HepG2 (cell line): ENCODE results near the gene DEPDC5. TPM values are rescaled to one million over a fixed set of nuclear protein-coding genes. Genes with fewer than 3 reads are reported as not detected.
A peak's percentile ranks its signal among the peaks of the same experiment; 100 is the strongest.

ENCODE experiments used
- ARID5B ChIP-seq: IDR thresholded peaks from 2 replicates; pipeline ENCODE4 v1.4.0; 2020; ENCODE audit warnings: mild to moderate bottlenecking, missing genetic modification reagents
- BRCA1 ChIP-seq: sonication (generic); formaldehyde crosslinking; IDR thresholded peaks from 2 replicates; pipeline ENCODE4 v1.4.0; 2020; ENCODE audit warnings: missing genetic modification reagents
- CBX5 ChIP-seq: sonication (generic); formaldehyde crosslinking; IDR thresholded peaks from 2 replicates; pipeline ENCODE4 v1.4.0; 2020; ENCODE audit warnings: missing genetic modification reagents, borderline replicate concordance
- CEBPB ChIP-seq: IDR thresholded peaks from 2 replicates; pipeline ENCODE4 v1.6.1; 2011; ENCODE audit warnings: low read depth, low read length, improper control_type of control experiment, borderline replicate concordance
- CEBPG ChIP-seq: IDR thresholded peaks from 2 replicates; pipeline ENCODE4 v1.6.1; 2016
- DNMT1 ChIP-seq: sonication (generic); formaldehyde crosslinking; IDR thresholded peaks from 2 replicates; pipeline ENCODE4 v1.5.1; 2020; ENCODE audit warnings: mild to moderate bottlenecking, missing genetic modification reagents
- ELK4 ChIP-seq: sonication (generic); formaldehyde crosslinking; IDR thresholded peaks from 2 replicates; pipeline ENCODE4 v1.9.0; 2021; ENCODE audit warnings: missing genetic modification reagents, borderline replicate concordance
- ETV6 ChIP-seq: sonication (generic); formaldehyde crosslinking; conservative IDR thresholded peaks from 2 replicates; pipeline ENCODE4 v1.4.0; 2020; ENCODE audit warnings: missing genetic modification reagents
- GABPA ChIP-seq, 2 experiments: IDR thresholded peaks; 2 replicates each; pipeline ENCODE4 v1.6.1; 2011 to 2016; ENCODE audit warnings: low read depth in 2 of 2, low read length in 1 of 2, missing biosample characterization in 1 of 2, missing genetic modification characterization in 1 of 2
- GFI1 ChIP-seq: sonication (generic); formaldehyde crosslinking; IDR thresholded peaks from 2 replicates; pipeline ENCODE4 v1.5.0; 2020; ENCODE audit warnings: missing genetic modification reagents, mild to moderate bottlenecking, borderline replicate concordance
- HDAC2 ChIP-seq: sonication (generic); formaldehyde crosslinking; IDR thresholded peaks from 2 replicates; pipeline ENCODE4 v1.4.0; 2020; ENCODE audit warnings: missing genetic modification reagents
- KAT8 ChIP-seq: IDR thresholded peaks from 2 replicates; pipeline ENCODE4 v1.6.1; 2016; ENCODE audit warnings: missing genetic modification reagents, missing compliant biosample characterization
- KDM5B ChIP-seq: sonication (generic); formaldehyde crosslinking; IDR thresholded peaks from 2 replicates; pipeline ENCODE4 v1.4.0; 2020; ENCODE audit warnings: missing genetic modification reagents, mild to moderate bottlenecking, borderline replicate concordance
- NFE2L2 ChIP-seq: fragments of 150-350 bp; IDR thresholded peaks from 2 replicates; pipeline ENCODE4 v1.6.1; 2014; ENCODE audit warnings: low read length
- NONO ChIP-seq, 2 experiments: fragments of 450-650 bp in 1 of 2; sonication (generic) in 1 of 2; formaldehyde crosslinking in 1 of 2; IDR thresholded peaks in 1 of 2; conservative IDR thresholded peaks in 1 of 2; 2 replicates each; pipeline versions ENCODE4 v1.6.1 to v1.8.0; 2017 to 2022; ENCODE audit warnings: mild to moderate bottlenecking in 1 of 2, missing genetic modification reagents in 1 of 2, moderate library complexity in 1 of 2
- NRL ChIP-seq: sonication (generic); formaldehyde crosslinking; IDR thresholded peaks from 2 replicates; pipeline ENCODE4 v1.5.0; 2020; ENCODE audit warnings: missing genetic modification reagents, mild to moderate bottlenecking, moderate library complexity, borderline replicate concordance
- ONECUT2 ChIP-seq: sonication (generic); formaldehyde crosslinking; IDR thresholded peaks from 2 replicates; pipeline ENCODE4 v1.4.0; 2020; ENCODE audit warnings: missing genetic modification reagents
- POLR2AphosphoS2 ChIP-seq: IDR thresholded peaks from 2 replicates; pipeline ENCODE4 v1.6.1; 2011; ENCODE audit warnings: low read depth, low read length, improper control_type of control experiment
- RAD51 ChIP-seq: fragments of 450-650 bp; IDR thresholded peaks from 2 replicates; pipeline ENCODE4 v1.6.1; 2016; ENCODE audit warnings: borderline replicate concordance
- SOX5 ChIP-seq: IDR thresholded peaks from 2 replicates; pipeline ENCODE4 v1.6.1; 2016; ENCODE audit warnings: borderline replicate concordance
- SP2 ChIP-seq: sonication (generic); formaldehyde crosslinking; IDR thresholded peaks from 2 replicates; pipeline ENCODE4 v1.5.1; 2020; ENCODE audit warnings: mild to moderate bottlenecking, missing genetic modification reagents
- STAG1 ChIP-seq: sonication (generic); formaldehyde crosslinking; IDR thresholded peaks from 2 replicates; pipeline ENCODE4 v1.4.0; 2020; ENCODE audit warnings: missing genetic modification reagents
- ZBTB7B ChIP-seq: sonication (generic); formaldehyde crosslinking; IDR thresholded peaks from 2 replicates; pipeline ENCODE4 v1.4.0; 2020; ENCODE audit warnings: missing genetic modification reagents
- ZKSCAN8 ChIP-seq: IDR thresholded peaks from 2 replicates; pipeline ENCODE4 v1.6.1; 2016; ENCODE audit warnings: borderline replicate concordance, missing genetic modification reagents, missing compliant biosample characterization
- ZNF232 ChIP-seq: sonication (generic); formaldehyde crosslinking; IDR thresholded peaks from 2 replicates; pipeline ENCODE4 v1.4.0; 2020; ENCODE audit warnings: missing genetic modification reagents, borderline replicate concordance
- ZNF597 ChIP-seq: sonication (generic); formaldehyde crosslinking; IDR thresholded peaks from 2 replicates; pipeline ENCODE4 v1.5.0; 2020; ENCODE audit warnings: missing genetic modification reagents
- polyA plus RNA-seq, 8 experiments: library from polyadenylated mRNA; depleted of rRNA in 3 of 8; stranded (reverse) in 7 of 8; unstranded in 1 of 8; fragments of >200 nt; fragmentation: Illumina TruSeq in 4 of 8; extraction: Trizol in 4 of 8; gene quantifications; 2 replicates each; pipeline versions ENCODE4 v1.2.1 to v1.2.3, GENCODE V29; 2011 to 2016; ENCODE audit warnings: low read depth in 4 of 8, missing spikeins in 1 of 8, mixed read lengths in 1 of 8; ENCODE audit not compliant: insufficient read depth in 1 of 8
- total RNA-seq, 5 experiments: library from RNA; depleted of rRNA; stranded (reverse); fragments of >200 nt; fragmentation: Illumina TruSeq; extraction: Trizol; gene quantifications; 2 replicates each; pipeline ENCODE4 v1.2.3, GENCODE V29; 2016; ENCODE audit warnings: low read depth in 1 of 5

DEPDC5 gene
- total and polyA plus RNA-seq, 2 of the 13 experiments (the other 11 are each of a cell fraction or from before 2014, with no cell fraction given), result 9.8 to 12.4 TPM

- TF ChIP-seq KDM5B (CRISPR knock-in tag) (no peak), ZKSCAN8 (CRISPR knock-in tag) (no peak), SP2 (no peak), ZNF232 (no peak), ETV6 (no peak), GABPA (IDR thresholded peaks at IDR 0.05; ENCODE audit: low read depth, low read length) (no peak), GABPA (CRISPR knock-in tag; IDR thresholded peaks at IDR 0.05; ENCODE audit: low read depth) (no peak), CEBPB (peak; percentile 67), DNMT1 (CRISPR knock-in tag) (no peak), NONO (IDR thresholded peaks at IDR 0.05) (no peak), NONO (CRISPR knock-in tag; conservative IDR thresholded peaks at IDR 0.05) (0 out of 2 replicates have a peak, but pooled peaks have one; percentile 28), NRL (no peak), ARID5B (CRISPR knock-in tag) (peak; percentile 37), POLR2AphosphoS2 (no peak), SOX5 (peak; percentile 39; the same call in 1 of the 2 replicates), GFI1 (CRISPR knock-in tag) (no peak), ZBTB7B (0 out of 2 replicates have a peak, but pooled peaks have one; percentile 48), STAG1 (CRISPR knock-in tag) (no peak), RAD51 (no peak), CBX5 (no peak), ZNF597 (CRISPR knock-in tag) (no peak), HDAC2 (no peak), ELK4 (no peak), BRCA1 (no peak), CEBPG (CRISPR knock-in tag) (0 out of 2 replicates have a peak, but pooled peaks have one; percentile 27), KAT8 (CRISPR knock-in tag) (no peak), NFE2L2 (no peak), ONECUT2 (CRISPR knock-in tag) (peak; percentile 93)
Observed at GRCh38 chr22:31754813-31755212, 994 bp downstream of the DEPDC5 start (continued).
